Sigmoid colon (tissue), 7 donors: ENCODE data around the gene ZNF562. TPM values are rescaled to one million over a fixed set of nuclear protein-coding genes. Genes with fewer than 3 reads are reported as not detected.

Source experiments
- DNase-seq: peaks from one replicate; pipeline ENCODE4 v3.0.0-alpha.2; 2019
- H3K27ac ChIP-seq, 4 donors: fragments of 200-600 bp; sonication (generic); one replicate each; pipeline ENCODE4 v1.5.1; 2016 to 2019; ENCODE audit warnings: mild to moderate bottlenecking in 1 of 4
- H3K27me3 ChIP-seq, 3 donors: fragments of 200-600 bp; sonication (generic); one replicate each; pipeline ENCODE4 v1.5.1; 2019; ENCODE audit warnings: mild to moderate bottlenecking in 1 of 3
- H3K36me3 ChIP-seq, 4 donors: fragments of 200-600 bp; sonication (generic); one replicate each; pipeline ENCODE4 v1.5.1; 2016 to 2019
- H3K4me1 ChIP-seq, 4 donors: fragments of 200-600 bp; sonication (generic); one replicate each; pipeline ENCODE4 v1.5.1; 2017 to 2019
- H3K4me3 ChIP-seq, 4 donors: fragments of 200-600 bp; sonication (generic); one replicate each; pipeline ENCODE4 v1.5.1; 2017 to 2019; ENCODE audit warnings: mild to moderate bottlenecking in 2 of 4, moderate library complexity in 1 of 4
- H3K9me3 ChIP-seq, 4 donors: fragments of 200-600 bp in 3 of 4; sonication (generic) in 3 of 4; one replicate each; pipeline versions ENCODE4 v1.5.1 to v1.6.1; 2013 to 2019
- CTCF ChIP-seq, 4 experiments: fragments of 450-650 bp in 3 of 4; fragments of 200-600 bp in 1 of 4; IDR thresholded peaks; one replicate each; pipeline ENCODE4 v1.5.1; 2016 to 2019; ENCODE audit warnings: antibody characterized with exemption in 4 of 4, mild to moderate bottlenecking in 3 of 4, moderate library complexity in 2 of 4
- EP300 ChIP-seq, 4 donors: sonication (generic); formaldehyde crosslinking; IDR thresholded peaks; one replicate each; pipeline ENCODE4 v1.6.1; 2017; ENCODE audit warnings: antibody characterized with exemption in 4 of 4
- POLR2A ChIP-seq, 2 donors: fragments of 450-650 bp; IDR thresholded peaks; one replicate each; pipeline ENCODE4 v1.6.1; 2016; ENCODE audit warnings: antibody characterized with exemption in 2 of 2, mild to moderate bottlenecking in 2 of 2, moderate library complexity in 2 of 2
- POLR2AphosphoS5 ChIP-seq, 4 donors: sonication (generic); formaldehyde crosslinking; IDR thresholded peaks; one replicate each; pipeline ENCODE4 v1.6.1; 2017; ENCODE audit warnings: antibody characterized with exemption in 4 of 4
- WGBS, 2 donors: extraction: QIAGEN DNeasy Blood & Tissue Kit; methylation state at CpG; one replicate each; pipeline ENCODE4 v1.1.7; 2013; 5-methylcytosine and 5-hydroxymethylcytosine counted together
- intact Hi-C: fragments of 100-400 bp; cut with DNase I; formaldehyde crosslinking; loops from one replicate; pipeline ENCODE4 v1.15.1; 2023
- polyA plus RNA-seq, 3 donors: library from polyadenylated mRNA; stranded (reverse); fragments of 200-250 nt; gene quantifications; one replicate each; pipeline ENCODE4 v1.2.3, GENCODE V29; 2013
- total RNA-seq, 4 donors: library from RNA; depleted of rRNA; stranded (reverse); fragments of >200 nt; gene quantifications; one replicate each; pipeline ENCODE4 v1.1.0, GENCODE V29; 2016
- donor health status: healthy with polysubstance abuse.
- donor health status: Bipolar disorder and iron deficiency.
- donor health status: healthy.

Gene ZNF562
- total and polyA plus RNA-seq, 7 donors = 13.2 to 45.4 (median 21.3) TPM

GRCh38 chr19:9620842-9621155, 54.1 kb downstream of the ZNF562 start:
- 0 to 1% methylated on average over 16 of the region's 16 CpGs for WGBS, 2 donors
- peaks cover 0 to 43% (median 35%) of the 10 kb centered on the region in 4 donors for H3K4me1 ChIP-seq
- H3K27me3 ChIP-seq = no peaks in the 10 kb centered on the region
- peak in 1 of 4 donors; percentile 33 for TF ChIP-seq POLR2AphosphoS5 (IDR thresholded peaks at IDR 0.05)
- TF ChIP-seq EP300 (IDR thresholded peaks at IDR 0.05) = no peak
- TF ChIP-seq CTCF (IDR thresholded peaks at IDR 0.05) = no peak
- no peaks in the 10 kb centered on the region for H3K9me3 ChIP-seq
- intact Hi-C loops = loop anchor here (2.0 to 5.0 kb wide), 4 partner anchors 36 to 170 kb away; partner anchors contain the start of genes ZNF121, ZNF562 and ZNF846
- peaks cover 33 to 37% (median 35%) of the 10 kb centered on the region in 4 donors for H3K36me3 ChIP-seq
- peak overlapping the region; percentile 73 to 88 (median 76) for H3K4me3 ChIP-seq
- H3K27ac ChIP-seq = peak overlapping the region; percentile 87 to 91 (median 90)
- no peak for DNase-seq

- TF ChIP-seq EP300 (IDR thresholded peaks at IDR 0.05) (no peak), CTCF (IDR thresholded peaks at IDR 0.05) (no peak), POLR2AphosphoS5 (IDR thresholded peaks at IDR 0.05) (no peak), POLR2A (IDR thresholded peaks at IDR 0.05) (no peak)
- Histone ChIP-seq H3K4me3 (no peak overlapping the region), H3K27ac (no peak overlapping the region), H3K9me3 (peaks cover 6 to 23% (median 15%) of the 10 kb centered on the region in 4 donors), H3K36me3 (peaks cover 70 to 86% (median 85%) of the 10 kb centered on the region in 4 donors), H3K4me1 (peaks cover 0 to 14% (median 11%) of the 10 kb centered on the region in 4 donors), H3K27me3 (no peaks in the 10 kb centered on the region)
- intact Hi-C loops = no loop called here
- no peak for DNase-seq
Observed at GRCh38 chr19:9615844-9616243, 59.1 kb downstream of the ZNF562 start.

- no peaks in the 10 kb centered on the region for H3K27me3 ChIP-seq
- WGBS, 2 donors = 99 to 100% methylated on average over 2 of the region's 2 CpGs
- no peak overlapping the region for H3K4me3 ChIP-seq
- H3K36me3 ChIP-seq = peaks cover 51 to 76% (median 67%) of the 10 kb centered on the region in 4 donors
- H3K9me3 ChIP-seq = peaks cover 17 to 54% (median 29%) of the 10 kb centered on the region in 4 donors
- H3K4me1 ChIP-seq = no peaks in the 10 kb centered on the region
- TF ChIP-seq CTCF (IDR thresholded peaks at IDR 0.05) = no peak
- no peak for TF ChIP-seq EP300 (IDR thresholded peaks at IDR 0.05)
- no peak for TF ChIP-seq POLR2AphosphoS5 (IDR thresholded peaks at IDR 0.05)
- no peak for TF ChIP-seq POLR2A (IDR thresholded peaks at IDR 0.05)
- intact Hi-C loops = no loop called here
- no peak overlapping the region for H3K27ac ChIP-seq
- DNase-seq = no peak
Observed at GRCh38 chr19:9610484-9611113, 64.3 kb downstream of the ZNF562 start.

GRCh38 chr19:9608912-9609311, 66.0 kb downstream of the ZNF562 start:
- DNase-seq = no peak
- TF ChIP-seq EP300 (IDR thresholded peaks at IDR 0.05) (no peak), CTCF (IDR thresholded peaks at IDR 0.05) (no peak), POLR2AphosphoS5 (IDR thresholded peaks at IDR 0.05) (no peak), POLR2A (IDR thresholded peaks at IDR 0.05) (no peak)
- Histone ChIP-seq H3K4me1 (no peaks in the 10 kb centered on the region), H3K4me3 (no peak overlapping the region), H3K27me3 (no peaks in the 10 kb centered on the region), H3K9me3 (peaks cover 17 to 54% (median 29%) of the 10 kb centered on the region in 4 donors), H3K36me3 (peaks cover 44 to 59% (median 50%) of the 10 kb centered on the region in 4 donors), H3K27ac (no peak overlapping the region)
- intact Hi-C loops = no loop called here
- WGBS, 2 donors = 97 to 99% methylated on average over 5 of the region's 5 CpGs

- Histone ChIP-seq H3K4me3 (no peak overlapping the region), H3K36me3 (no peaks in the 10 kb centered on the region), H3K27ac (no peak overlapping the region), H3K4me1 (no peaks in the 10 kb centered on the region), H3K27me3 (no peaks in the 10 kb centered on the region), H3K9me3 (peaks cover 0 to 11% (median 0%) of the 10 kb centered on the region in 4 donors)
- TF ChIP-seq EP300 (IDR thresholded peaks at IDR 0.05) (no peak), CTCF (IDR thresholded peaks at IDR 0.05) (no peak), POLR2AphosphoS5 (IDR thresholded peaks at IDR 0.05) (no peak), POLR2A (IDR thresholded peaks at IDR 0.05) (no peak)
- 80% methylated on average over 3 of the region's 3 CpGs for WGBS, 2 donors
- intact Hi-C loops = no loop called here
- DNase-seq = no peak
Observed at GRCh38 chr19:9597027-9597426, 77.9 kb downstream of the ZNF562 start.
